ENCODE data around the gene CD55.
"Not testable (repeated sequence)": the region's sequence is repeated elsewhere in the genome, so short reads cannot be mapped to it uniquely, and the experiment has no call there.

Gene CD55

GRCh38 chr1:207304710-207305488 lies 16.6 kb upstream of the CD55 start:
- DNase-seq (ENCODE audit: low spot score), result no peak
- no peak for FAIRE-seq

DNA sequence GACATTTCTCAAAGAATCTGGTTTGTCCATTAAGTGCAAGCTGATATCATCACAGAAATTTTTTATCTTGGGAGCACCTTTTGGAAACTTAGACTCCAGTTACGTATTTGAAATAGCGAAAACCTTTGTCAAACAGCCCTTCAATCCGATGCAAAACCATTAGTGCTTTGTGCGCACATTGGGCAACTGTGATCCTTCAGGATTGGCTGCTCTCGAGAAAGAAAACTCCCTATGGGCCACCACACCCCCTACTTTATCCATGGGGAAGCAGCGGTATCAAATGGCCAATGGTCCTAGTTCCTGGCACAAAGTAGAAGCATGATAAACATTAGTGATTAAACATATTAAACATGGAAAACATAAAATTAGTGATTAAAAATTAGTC lies 16.0 kb upstream of the CD55 start:
- FAIRE-seq (no peak), DNase-seq (ENCODE audit: low spot score) (no peak)

- FAIRE-seq (no peak), DNase-seq (ENCODE audit: low spot score) (no peak)
Observed at GRCh38 chr1:207306023-207306422, 15.5 kb upstream of the CD55 start.

DNA sequence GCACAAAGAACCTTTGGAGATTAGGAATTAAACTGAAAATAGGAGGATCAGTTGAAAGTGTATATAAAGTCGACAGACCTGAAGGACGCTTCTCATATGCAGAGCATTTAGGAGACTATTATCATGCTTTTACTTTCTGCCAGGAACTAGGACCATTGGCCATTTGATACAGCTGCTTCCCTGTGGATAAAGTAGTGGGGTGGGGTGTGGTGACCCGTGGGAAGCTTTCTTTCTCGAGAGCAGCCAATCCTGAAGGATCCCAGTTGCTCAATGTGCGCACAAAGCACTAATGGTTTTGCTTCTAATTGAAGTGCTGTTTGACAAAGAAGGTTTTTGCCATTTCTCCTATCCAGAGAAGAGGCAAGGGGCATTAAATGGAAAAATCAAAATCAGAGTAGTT lies 14.9 kb upstream of the CD55 start:
- FAIRE-seq (no peak), DNase-seq (ENCODE audit: low spot score) (no peak)

DNA sequence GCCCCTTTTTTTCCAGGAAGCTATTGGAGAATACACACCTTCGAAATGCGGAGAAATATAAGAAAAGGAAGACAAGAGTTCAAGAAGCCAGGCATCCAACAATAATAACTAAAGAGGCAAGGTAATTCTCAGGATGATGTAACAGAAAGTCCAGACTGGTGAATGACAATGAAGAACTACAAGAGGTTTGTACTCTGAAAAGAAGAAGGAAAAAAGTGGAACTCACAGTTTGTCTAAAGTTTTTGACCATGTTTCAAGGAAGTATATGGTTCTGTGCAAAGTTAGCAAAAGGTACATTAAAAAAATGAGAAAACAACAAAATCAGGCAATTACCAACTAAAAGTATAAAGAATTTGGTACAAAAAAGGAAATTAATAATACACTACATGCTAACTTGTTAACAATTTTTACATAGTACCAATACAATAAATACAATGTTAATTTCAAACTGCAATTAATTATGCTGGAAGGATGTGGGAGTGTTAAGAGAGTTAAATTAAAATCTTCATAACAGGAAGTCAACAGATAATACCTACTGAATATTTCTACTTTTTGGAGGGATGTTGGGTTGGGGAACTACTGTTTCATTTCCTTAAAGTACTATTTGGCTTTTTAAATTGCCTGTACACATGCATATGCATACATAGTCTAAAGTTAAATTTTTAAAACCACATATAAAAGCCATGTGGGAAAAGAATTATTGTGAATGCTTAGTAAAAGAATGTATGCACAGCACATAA lies 12.9 kb upstream of the CD55 start:
- no peak for DNase-seq (ENCODE audit: low spot score)

DNA sequence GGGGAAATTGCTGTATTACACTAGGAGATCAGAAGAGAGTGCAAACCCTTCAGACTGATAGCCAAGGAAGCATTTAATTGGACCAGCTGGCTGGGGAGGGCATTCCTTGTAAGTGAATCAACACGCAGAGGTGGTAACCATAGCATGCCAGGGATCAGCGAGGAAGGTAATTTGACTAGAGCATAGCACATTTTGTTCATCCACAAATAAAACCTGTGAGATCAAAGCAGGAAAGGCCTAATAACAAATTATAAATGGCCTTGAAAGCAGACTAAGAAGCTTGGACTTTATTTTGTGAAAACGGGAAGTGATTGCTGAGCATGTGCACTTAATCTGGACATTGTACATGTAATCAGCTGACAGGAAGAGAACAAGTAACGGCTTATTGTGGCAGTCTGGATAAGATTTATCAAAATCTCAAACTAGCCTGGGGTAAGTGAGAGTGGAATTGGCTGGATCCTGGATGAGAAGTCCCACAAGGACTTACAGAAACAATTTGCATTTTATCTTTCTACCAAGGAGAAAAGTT lies 11.7 kb upstream of the CD55 start:
- DNase-seq (ENCODE audit: low spot score) (peak; percentile 86), FAIRE-seq (peak; percentile 92)

More for the DNA sequence above, 12.9 kb upstream of the CD55 start:
- FAIRE-seq, result no peak

GRCh38 chr1:207311888-207312603 lies 9.4 kb upstream of the CD55 start:
- no peak for FAIRE-seq
- DNase-seq (ENCODE audit: low spot score), result no peak

DNA sequence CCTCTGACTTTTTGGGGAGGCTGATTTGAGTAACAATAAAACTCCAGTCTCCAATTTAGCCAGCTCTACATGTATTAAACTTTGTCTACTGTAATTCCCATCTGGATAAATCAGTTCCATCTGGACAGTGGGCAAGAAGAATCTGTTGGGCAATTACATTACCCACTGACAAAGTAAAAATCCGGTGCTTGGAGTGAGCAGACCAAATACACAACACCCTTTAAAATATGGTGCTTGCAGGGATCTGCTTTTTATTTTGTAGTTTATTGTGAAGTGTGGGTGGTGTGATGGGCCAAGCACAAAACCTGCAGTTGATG lies 8.9 kb upstream of the CD55 start:
- FAIRE-seq (no peak), DNase-seq (ENCODE audit: low spot score) (no peak)

DNA sequence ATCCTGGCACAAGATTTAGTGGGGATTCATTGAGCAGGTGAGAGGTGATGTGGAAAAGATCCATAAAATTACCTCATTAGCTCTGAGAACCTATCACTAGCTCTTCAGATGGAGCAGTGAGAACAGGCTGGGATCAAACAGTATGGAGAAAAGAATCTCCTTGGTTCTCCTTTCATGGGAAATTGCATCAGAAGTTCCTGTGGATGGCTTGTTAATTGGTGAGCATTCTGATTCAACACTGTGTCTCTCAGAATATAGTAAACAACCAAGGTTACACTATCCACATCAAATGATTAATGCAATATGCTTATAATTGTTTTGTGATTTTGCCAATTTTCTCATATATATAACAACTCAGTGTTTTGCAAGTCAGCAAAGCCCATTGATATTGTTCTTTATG lies 8.3 kb upstream of the CD55 start:
- FAIRE-seq (no peak), DNase-seq (ENCODE audit: low spot score) (no peak)

- FAIRE-seq, result no peak
- DNase-seq (ENCODE audit: low spot score), result no peak
Observed at GRCh38 chr1:207314816-207315215, 6.7 kb upstream of the CD55 start.

- DNase-seq (ENCODE audit: low spot score), result no peak
- no peak for FAIRE-seq
Observed at GRCh38 chr1:207315435-207315834, 6.0 kb upstream of the CD55 start.

- no peak for FAIRE-seq
- no peak for DNase-seq (ENCODE audit: low spot score)
Observed at GRCh38 chr1:207316141-207316540, 5.3 kb upstream of the CD55 start.

DNA sequence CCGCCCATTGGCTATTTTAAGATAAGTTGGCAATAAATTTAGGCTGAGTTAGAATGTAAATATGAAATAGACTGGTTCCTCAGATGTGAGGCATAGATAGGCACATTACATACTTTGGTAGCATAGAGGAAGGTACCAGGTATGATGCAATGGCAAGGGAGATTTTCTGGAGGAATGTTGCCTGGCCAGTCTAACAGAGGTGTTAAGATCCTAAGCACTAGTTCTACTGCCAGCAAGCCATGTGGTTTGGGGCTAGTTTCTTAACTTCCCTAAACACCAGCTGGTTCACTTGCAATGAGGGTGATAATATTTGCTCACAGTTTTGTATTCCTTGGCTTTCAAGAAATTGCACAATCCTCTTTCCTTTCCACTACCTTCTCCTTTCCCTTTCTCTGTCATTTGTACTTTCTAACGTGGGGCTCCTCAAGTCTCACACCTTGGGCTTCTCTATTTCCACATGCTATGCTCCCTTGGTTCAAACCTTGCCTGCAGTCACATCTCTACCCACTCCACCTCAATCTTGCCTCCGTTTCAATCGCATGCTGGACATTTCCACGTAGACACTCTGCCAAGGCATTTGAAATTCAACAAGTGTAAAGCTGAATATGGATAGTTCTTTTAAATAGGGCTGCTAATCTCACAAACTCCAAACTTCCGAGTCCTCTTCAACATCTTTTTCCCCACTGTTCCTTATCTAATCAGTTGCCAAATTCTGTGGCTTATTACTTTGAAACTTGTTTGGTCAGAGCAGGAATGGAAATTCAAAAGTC lies 4.7 kb upstream of the CD55 start:
- no peak for FAIRE-seq
- DNase-seq (ENCODE audit: low spot score), result no peak

DNA sequence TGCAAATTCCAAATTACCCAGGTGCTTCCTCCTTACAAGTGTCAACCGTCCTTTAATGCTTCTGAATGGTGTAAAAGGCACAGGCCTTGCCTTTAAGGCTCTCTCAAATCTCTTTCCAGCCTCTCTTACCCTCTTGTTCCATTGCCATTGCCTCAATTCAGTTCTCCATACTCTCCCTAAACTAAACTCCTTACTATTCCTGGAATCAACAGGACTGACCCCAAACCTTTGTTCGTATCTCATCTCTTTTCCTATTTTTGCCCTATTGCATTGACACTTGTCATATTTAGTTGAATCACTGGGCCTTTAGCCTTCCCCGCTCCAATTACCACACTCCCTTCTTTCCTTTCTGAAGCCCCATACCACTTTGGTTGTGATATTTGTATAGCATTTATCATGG lies 3.9 kb upstream of the CD55 start:
- FAIRE-seq (no peak), DNase-seq (ENCODE audit: low spot score) (no peak)

GRCh38 chr1:207318072-207318619 lies 3.3 kb upstream of the CD55 start:
- DNase-seq (ENCODE audit: low spot score), result no peak
- FAIRE-seq, result no peak

- DNase-seq (ENCODE audit: low spot score), result no peak
- FAIRE-seq, result no peak
Observed at GRCh38 chr1:207319199-207319598, 2.3 kb upstream of the CD55 start.

DNA sequence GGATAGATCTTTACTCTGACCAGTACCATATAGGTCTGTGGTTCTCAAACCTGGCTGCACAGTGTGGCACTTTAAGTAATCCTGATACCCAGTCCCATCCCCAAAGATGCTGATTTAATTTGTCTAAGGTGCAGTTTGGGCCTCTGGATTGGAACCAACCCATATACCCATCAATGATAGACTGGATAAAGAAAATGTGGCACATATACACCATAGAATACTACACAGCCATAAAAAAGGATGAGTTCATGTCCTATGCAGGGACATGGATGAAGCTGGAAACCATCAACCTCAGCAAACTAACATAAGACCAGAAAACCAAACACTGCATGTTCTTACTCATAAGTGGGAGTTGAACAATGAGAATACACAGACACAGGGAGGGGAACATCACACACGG lies 1.4 kb upstream of the CD55 start:
- FAIRE-seq; DNase-seq (ENCODE audit: low spot score): not testable (repeated sequence)

DNA sequence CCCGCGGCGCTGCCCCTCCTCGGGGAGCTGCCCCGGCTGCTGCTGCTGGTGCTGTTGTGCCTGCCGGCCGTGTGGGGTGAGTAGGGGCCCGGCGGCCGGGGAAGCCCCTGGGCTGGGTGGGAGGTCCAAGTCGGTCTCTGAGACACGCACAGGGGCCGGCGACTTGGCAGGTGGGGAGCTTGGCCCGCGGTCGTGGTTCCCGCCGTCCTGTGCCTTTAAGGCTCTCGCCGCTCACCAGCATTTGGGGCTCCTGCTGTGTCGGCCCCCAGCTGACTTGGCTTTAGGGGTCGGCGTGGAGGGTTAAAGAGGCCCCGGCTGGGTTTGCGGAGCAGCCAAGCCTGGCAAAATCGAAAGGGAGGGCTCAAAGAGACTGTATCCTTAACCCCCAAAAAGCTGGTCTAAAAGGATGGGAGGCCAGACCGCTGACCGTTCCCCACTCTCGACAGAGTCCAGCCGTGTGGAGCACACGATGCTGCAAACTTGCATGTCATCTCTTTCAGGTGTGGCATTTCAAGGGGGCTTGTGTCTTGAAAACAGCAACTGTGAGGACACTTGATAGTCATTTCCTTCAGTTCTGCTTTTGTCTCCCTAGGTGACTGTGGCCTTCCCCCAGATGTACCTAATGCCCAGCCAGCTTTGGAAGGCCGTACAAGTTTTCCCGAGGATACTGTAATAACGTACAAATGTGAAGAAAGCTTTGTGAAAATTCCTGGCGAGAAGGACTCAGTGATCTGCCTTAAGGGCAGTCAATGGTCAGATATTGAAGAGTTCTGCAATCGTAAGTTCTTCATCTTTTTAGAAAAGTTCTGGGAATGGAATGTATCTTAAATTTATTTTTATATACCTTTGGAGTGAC lies 540 bp downstream of the CD55 start:
- no peak for DNase-seq (ENCODE audit: low spot score)
- no peak for FAIRE-seq

GRCh38 chr1:207323425-207324225 lies 2.1 kb downstream of the CD55 start:
- FAIRE-seq, result no peak
- DNase-seq (ENCODE audit: low spot score), result no peak

Data from RCC 7860 (cell line).